Measurements from ENCODE around the gene CCR6.

The CCR6 gene

DNA sequence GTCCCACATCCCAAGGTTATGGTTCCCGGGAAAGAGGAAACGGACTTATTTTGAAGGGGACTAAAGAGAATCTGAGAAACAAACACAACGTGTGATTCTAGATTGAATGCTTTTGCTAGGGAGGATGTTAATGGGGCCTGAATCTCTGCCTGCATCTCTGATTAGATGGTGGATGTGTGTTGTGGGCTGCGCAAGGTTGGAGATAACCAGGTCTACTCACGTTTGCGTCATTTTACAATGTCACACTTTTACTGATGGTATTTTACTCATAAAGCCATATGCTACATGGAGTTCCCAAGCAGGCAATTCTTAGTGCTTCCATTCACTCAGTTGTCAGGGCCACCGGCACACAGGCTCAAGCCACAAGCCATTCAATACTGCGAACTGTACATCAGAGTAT is 23.2 kb upstream of the CCR6 start:
- no peak for DNase-seq

DNA sequence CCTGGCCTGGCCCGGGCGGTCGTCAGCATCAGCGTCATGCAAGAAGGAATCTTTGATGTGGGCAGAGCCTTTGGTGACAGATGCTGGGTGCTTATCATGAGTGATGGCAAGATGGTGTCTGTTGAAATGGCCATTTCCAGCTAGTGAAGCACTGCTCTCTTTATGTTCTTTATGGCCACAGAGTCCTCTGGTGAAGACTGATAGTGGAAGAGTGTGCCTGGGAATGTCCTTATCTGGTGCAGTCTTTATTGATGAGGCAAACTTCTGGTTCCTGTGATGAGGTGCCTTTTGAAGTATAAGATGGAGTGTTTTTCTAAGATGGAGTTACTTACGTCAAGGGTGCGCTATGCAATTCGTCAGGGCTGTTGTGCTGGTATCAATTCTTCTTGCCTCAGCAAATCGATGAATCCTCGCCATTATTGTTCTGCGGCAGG is 22.6 kb upstream of the CCR6 start:
- DNase-seq, result no peak

DNA sequence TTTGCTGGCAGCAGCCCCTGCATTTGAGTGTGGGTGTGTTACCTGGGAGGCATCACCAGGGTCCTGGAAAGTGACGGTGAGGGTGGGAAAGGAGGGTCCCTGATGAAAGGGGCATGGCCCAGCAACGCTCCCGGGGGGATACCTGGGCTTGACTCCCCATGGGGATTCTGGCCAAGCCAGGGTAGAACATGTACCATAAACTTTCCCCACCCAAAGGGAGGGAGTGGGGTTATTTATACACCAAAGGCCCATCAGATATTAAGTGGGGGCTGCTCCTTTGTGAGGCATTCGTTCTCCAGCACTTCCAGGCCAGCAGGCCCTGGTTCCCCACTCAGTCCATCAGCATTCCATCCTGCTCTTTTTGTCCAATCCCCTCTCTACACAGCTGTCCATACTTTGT is 20.6 kb upstream of the CCR6 start:
- DNase-seq, result no peak

DNA sequence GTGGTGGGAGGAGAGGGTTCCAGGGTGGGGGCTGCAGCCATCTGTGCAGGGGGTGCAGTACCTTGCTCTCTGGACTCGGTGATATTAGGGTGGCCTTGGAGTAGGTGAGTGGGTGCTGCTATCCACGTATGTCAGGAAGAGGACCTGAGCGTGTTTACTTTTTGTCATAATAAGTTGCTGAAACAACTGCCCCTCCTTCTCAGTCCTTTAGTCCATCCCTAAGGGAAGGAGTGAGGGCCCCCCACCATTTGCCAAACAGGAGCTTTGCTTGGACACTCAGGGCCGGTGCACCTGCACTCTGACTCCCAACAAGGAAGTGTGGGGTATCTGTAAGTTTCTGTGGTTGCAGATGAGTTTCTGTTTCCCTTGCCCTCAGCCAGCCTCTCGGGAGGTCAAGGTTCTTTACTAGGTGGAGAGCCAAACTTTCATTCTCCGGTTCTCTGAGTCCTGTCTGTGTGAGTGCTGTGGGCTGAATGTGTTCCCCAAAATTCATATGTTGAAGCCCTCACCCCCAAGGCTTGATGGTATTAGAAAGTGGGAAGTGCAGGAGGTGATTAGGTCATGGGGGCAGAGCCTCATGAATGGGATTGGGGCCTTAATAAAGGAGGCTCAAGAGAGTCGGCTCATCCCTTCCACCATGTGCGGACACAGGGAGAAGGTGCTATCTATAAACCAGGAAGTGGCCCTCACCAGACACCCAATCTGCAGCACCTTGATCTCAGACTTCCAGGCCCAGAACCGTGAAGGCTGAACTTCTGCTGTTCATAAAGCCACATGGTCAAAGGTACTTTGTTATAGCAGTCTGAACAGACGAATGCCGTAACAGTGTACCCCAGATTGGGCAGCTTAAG is 19.6 kb upstream of the CCR6 start:
- DNase-seq, result no peak

DNA sequence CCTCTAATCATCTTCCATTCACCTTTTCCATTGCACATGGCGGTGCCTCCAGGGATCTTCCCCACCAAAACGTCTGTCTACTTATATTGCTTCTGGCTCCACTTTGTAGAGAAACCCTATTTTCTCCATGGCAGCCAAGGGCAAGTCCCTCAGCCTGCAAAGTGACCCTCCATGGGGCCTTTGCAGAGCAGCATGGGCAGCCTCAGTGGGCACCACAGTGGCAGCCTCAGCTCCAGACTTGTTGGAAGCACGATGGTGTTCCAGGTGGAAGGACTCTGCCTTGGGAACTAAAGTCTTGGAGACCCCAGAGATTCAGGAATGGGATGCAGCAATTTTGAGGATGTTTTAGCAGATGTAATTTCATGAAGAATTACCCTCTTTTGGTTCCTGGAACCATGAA is 18.5 kb upstream of the CCR6 start:
- DNase-seq, result no peak

DNA sequence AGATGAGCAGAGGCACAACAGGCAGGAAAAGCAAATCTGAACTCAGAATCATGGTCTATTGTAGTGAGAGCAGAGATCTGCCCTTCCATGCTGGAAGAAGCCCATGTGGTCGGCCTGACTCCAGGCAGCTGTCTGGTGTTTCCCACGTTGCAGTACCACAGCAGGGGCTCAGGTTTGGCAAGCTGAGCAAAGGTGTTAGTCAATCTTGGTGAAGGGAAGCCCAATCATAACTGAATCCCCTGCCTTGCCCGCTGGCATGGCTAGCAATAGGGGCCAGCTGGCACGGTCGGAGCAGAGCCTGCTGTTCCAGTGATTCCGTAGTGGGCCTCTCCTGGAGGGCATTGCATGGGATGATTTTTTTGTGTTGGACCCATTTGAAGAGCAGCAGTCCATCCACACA is 17.8 kb upstream of the CCR6 start:
- DNase-seq, result no peak

DNA sequence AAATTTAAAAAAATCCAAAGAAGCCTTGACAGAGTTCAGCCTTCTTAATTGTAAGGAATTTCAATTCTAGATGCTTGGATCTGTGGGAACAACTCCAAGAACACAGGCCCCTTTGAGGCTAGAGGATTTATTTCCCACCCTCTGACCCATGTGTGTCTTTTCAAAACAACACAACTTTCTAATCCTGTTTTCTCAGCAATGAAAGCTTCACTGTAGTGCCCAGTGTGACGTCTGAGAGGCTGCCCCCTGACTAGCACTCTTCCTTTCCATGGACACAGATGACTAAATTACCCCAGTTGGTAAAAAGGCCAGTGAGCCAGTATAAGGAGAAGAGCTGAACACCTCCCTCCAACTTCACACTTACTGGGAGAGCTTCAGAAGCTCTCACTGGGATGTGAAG is 16.5 kb upstream of the CCR6 start:
- no peak for DNase-seq

DNA sequence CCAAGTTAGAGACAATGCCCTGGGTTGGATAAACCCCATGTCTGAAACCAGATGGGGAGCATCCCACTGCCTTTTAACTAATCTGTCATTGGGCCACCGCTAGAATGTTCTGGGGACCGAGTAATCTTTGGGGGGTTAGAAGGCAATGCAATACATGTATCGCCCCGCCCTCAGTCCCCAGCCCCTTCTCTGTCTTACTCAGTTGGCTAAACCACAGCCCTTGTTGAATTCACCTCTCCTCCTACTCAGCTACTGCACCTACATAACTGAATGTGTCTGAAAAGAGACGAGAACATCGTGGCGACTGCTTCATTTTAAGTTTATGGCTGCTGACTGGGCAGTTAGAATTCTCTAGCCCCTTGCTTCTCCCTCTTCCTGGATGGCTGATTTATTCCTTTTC is 15.1 kb upstream of the CCR6 start:
- no peak for DNase-seq

DNA sequence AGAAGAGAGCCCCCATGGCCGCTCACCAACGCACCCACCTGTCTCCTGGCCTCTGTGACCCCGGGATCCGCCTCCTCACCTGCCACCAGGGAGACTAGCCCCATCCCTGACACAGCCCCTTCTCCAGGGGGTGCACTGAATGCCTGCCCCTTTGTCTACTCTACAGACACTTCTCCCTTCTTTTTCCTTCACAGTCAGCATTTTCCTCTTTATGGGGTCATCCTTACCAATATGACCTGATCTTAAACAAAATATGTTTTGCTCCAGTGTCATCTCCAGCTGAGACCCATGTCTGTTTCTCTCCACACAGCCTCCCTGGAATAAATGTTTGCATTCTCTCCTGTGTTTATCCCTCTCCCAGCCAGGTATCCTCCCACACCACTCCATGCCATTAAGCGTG is 14.6 kb upstream of the CCR6 start:
- no peak for DNase-seq

DNA sequence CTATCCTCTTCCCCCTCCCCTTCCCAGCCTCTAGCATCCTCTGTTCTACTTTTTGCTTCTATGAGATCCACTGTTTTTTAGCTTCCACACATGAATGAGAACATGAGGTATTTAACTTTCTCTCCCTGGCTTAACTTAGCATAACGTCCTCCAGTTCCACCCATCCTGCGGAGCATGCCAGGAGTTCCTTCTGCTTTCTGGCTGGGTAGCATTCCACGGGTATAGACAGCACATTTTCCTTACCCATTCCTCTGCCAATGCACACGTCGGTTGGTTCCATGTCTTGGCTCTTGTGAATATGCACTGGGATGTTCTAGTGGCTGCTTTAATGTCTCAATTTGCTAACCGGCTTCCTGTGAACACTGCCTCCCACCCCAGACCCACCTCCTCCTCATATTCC is 13.2 kb upstream of the CCR6 start:
- no peak for DNase-seq

DNA sequence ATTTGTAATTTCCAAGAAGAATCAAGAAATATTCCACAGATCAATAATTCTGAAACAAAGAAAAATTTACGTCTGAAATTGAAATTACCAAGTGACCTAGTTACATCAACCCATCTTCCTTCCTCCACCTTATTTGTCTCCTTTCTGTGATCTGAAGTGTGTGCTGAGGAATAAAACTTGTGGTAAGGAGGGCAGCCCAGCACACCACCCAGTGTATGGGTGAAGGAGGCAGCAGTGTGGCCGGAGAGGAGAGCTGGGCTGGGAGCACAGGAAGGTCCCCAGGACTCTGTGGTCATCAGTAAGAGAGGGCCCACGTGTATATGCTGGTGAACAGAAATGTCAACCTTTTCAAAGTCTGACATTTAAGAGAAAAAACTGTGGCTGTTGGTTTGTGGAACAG is 11.3 kb upstream of the CCR6 start:
- peak; percentile 66 for DNase-seq

DNA sequence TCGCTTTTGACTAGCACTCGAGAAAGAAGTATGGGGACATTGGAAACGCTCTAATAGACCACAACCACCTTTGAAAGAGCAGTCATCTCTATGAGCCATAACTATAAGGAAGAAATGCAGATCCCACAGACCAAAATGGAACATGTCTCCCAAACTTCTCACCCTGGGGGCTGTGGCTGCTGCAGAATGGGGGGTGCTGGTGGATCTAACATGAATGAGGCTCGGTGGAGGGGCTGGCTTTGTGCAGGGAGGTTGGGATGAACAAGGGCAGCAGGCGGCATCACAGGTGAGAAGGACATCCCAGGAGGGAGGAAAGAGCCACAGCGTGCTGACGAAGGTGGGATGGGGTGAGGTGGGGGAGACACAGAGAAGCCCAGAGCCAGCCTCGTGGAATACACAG is 10.5 kb upstream of the CCR6 start:
- DNase-seq, result peak; percentile 59

DNA sequence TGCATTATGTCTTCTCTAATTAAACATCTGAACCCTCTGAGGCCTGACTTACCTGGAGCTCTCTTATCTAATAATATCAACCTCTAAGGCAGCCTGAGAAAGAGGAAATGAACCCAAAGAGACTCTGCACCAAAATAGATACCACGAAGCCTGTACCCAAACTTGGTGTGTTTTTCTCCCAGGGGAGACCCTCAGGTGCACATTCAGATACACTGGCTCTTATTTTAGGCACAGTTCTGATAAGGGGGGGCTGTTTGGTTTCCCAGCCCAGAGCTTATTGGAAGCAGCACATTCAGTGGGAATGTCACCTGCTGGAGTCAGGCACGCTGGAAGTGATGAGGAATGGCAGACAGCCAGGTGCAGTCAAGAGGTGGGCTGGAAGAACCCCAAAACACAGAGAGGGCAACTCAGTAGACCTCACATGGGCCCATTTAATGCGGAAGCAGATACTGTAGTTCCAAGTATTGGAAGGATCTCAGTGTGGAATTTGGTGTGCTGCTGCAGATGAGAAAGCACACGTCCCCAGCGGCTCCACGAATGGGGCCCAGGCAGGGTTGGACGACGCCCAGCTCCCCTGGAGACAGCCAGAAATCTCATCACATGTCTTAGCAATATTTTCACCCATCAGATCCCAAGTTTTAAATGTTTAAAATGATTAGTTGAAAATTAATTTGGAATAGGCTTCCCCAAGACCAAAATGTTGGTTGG is 9.7 kb upstream of the CCR6 start:
- DNase-seq, result peak; percentile 53

DNA sequence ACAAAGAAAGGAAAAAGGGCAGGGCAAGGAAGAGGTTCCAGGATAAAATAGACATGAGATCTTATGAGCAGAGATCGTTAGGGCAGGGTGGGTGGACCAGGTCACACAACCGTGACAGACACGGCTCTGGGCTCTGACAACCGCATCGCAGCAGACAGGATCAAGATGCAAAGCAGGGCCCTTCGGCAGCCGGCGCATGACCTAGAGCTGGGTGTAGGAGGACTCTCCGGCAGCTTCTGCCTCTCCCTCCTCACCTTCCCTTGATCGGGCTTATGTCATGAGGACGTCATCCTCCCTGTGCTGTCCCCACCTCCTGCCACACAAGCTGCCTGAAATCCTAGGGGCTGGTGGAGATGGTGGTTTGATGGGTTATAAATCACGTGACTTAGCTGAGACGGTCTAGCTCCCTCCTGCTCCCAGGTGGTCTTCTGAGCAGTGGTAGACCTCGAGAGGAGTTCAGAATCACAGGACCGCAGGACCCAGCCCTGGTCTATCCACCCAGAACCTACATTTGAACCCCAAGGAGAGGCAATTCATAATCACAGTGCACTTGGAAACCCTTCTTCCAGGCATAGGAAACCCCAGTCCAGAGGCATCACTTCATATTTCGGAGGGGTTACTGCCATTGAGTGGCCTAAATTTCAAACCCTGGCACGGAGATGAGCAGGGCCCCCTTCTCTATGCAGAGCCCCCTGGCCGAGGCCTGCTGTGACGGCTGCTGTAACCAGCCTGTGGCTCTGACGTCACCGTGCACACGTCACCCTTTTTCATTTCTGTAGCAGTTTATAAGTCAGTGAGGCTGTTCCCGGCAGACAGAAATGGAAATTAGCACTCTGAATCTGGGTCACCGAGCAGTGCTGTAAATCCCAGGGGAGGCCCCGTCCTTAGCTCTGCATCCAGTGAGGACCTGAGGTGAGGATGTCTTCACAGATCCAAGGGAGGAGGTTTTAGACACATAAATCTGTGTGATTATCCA is 8.7 kb upstream of the CCR6 start:
- peak; percentile 85 for DNase-seq

DNA sequence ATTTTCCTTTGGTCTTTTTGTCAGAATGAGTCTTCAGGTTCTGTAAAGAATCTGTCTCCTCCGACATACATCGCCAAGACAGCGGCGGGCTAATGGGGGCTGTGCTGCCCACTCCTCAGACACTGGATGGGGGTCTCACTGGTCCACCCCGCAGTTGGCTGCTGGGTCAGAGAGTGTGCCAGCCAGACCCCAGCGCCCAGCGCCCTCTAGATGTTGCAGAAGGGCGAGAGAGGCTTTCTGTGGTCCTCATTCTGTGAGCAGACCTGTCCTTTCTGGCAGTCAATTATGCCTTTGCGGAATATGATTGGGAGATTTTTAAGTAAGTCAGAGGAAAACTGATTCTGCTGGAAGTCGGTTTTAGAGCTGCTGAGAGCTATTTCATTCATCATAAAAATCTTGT is 7.8 kb upstream of the CCR6 start:
- no peak for DNase-seq

DNA sequence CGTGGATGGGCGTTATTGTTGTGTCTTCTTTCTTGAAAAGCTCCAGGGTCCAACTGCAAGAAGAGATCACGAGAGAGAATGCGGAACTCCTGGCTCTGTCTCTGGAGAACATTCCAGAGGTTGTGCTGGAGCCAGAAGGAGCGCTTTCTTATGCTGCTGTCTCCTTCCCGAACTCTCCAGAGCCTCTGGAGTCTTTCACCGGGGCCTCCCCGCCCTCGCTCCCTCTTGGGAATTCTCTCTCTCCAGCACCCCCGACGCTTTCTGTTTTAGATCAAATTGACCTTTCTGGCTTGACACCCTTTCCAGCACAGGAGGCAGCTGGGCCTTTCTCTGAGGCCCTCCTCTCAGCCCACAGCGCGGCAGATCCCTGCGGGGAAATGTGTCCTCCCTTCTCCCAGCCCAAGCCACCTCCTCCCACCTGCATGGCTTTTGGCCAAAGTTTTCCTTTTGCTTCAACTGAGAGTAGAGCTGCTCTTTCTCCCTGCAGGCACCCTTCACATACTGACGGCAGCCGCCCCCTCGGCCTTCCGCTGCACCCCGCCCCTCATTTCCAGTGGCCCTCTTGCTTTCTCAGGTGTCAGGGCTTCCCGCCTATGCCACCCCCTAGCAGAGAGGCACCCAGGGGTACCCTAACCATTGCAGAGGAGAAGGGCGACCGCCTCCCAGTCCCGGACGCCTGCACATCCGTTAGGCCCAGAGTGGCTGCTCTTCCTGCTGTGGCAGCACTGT is 6.6 kb upstream of the CCR6 start:
- DNase-seq, result no peak

DNA sequence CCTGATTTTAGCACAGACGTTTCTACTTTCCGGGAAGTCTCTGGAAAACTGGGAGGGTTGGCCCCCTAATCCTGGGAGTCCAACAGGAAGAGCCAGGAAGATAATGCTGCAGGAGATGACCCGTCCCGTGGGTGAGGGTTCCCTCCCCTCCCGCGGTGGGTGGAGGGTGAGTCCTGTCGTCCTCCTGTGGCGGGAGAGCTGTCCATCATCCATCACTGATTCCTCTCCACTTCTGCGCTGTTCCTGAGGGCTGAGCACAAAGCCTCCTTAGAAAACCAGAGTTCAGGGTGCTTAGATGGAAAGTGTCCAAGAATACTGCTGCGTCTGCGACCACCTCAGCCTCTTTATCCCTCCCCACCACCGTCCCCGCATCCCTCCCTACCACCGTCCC is 6.1 kb upstream of the CCR6 start:
- no peak for DNase-seq

DNA sequence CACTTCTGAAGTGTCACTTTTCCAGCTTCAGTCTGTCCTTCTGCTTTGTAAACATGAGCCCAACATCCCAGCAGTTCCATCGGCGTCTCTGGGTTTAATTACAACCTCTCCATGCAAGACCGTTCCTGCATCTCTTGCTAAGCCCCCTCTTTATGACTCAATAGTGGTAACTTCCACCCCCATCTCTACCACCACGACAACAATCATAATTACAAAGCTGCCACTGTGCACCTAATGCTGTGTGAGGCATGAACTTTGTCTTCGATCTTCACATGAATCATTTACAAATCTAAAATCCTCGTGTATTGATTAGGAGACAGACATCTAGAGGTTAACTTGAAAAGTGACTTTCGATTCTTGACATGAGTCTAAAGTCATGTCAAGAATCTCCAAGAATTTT is 4.9 kb upstream of the CCR6 start:
- no peak for DNase-seq

DNA sequence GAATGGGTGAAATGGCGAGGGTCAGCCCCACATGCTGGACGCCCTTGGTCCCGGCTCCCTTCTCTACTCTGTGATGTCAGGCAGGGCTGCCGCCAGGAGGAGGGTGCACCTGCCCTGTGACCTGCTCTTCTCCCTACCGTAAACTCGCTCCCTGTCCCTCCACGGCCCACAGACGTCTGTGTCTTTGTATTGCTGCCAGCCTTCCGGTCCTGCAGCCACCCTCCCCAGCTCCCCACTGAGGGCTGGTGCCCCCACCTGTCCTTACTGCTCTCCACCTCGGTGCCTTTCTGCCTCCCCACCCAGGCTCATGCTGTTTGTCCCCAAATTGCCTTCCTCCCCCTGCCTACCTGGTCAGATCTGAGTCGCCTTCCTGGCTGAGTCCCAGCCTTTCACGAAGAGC is 4.1 kb upstream of the CCR6 start:
- DNase-seq, result no peak

DNA sequence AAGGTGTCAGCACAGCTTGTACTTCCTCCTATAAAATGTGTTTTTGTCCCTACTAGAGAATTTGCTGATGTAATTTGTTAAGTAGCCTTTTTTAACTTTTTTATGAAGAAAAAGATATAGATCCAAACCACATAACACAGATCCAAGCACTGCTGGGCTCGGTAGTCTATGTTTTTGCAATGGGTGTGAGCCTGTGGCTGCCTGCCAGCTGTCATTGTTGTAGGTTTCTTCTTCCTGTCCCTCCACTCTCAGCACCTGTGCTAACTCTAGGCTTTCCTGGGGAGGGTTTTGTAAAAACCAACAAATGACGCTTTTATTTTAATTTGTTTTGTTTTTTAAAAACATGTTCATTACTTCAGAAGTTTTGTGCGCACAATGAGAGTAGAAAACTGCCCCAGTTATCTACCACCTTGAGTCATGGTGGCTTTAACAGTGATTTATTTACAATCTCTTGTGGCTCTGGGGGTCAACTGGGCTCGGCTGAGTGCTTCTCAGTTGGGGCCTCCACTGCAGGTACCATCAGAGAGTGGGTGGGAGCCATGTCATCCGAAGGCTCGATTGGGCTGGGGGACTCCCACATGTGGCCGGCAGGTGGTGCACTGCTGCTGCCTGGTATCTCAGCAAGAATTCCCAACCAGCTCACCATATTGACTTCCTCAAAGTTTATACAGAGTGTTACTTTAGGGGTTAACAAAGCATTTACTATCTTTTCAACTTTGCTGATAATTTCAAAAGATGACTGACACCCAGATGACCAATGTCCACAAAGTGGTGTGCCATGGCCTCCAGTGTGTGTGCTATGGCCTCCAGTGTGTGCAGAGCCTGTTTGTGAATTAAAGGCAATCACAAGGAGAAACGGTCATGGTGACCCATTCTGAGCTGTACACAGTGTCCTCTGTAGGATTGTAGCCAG is 3.0 kb upstream of the CCR6 start:
- DNase-seq, result peak; percentile 78

DNA sequence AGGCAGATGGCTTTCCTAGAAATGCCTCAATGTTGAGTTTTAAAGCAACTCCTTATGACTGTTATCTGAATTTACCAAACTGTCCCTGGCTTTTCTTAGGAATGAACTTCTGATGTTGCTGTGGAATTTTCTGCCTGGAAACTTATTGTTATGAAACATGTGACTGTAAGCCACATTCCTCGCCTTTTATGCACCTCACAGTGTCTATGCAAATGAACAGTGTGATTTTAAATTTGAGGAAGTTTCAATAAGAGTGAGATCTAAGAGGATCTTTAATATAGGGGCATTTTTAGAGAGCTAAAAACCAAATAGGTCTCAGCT is 2.4 kb upstream of the CCR6 start:
- DNase-seq, result no peak

DNA sequence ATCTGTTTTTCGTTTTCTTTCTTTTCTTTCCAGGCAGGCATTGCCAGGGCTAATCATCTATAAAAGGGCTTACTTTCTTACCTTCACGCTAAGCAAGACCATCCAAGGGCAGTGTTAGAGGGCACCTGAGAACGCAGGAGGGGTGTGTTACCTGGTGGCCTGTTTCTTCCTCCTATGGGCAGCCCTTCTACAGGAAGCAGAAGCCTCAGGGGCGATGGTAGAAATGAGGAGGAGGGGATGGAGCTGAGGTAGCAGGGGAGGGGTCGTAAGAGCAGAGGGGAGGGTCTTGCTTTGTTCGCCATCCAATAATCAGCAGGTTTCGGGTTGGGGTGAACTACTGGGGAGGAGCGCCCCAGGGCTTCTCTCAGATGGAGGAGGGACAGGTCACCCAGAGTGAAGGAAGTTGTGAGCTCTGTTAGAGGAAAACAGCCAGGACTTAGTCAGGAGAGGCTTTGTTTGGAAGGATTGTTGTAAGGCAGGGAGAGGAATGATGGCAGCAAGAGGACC is 1.5 kb upstream of the CCR6 start:
- DNase-seq, result no peak

Data from activated effector memory CD4-positive, alpha-beta T cell treated with anti-CD3 and anti-CD28 coated beads, Interleukin-2, amount 50 U/mL, for 16 hours (primary cell).